GM18498 (cell line): ENCODE results near the gene TMEM154.

ENCODE experiments used
- ATAC-seq: cut with Tn5 transposase; IDR thresholded peaks from one replicate; pipeline ENCODE4 v1.9.1; 2021; ENCODE audit warnings: mild to moderate bottlenecking, moderate library complexity; ENCODE audit not compliant: unreplicated experiment

TMEM154 gene

DNA sequence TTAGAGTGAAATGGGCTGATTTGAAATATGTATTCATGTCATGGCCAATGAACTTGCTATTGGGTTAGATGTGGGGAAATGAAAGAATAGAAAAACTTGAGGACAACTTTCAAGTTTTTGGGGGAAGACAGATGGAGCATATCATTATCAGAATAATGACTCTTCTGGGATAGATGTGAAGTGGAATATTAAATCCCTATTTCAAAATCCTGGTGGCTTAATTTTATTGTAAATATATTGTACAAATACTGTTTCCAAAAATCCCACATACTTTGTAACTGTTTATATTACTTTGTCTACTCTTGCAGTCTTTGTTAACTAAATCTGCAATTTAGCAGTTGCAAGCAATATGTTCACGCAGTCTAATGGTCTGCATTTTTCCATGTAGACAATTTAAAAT lies 108.0 kb downstream of the TMEM154 start:
- ATAC-seq = no peak

DNA sequence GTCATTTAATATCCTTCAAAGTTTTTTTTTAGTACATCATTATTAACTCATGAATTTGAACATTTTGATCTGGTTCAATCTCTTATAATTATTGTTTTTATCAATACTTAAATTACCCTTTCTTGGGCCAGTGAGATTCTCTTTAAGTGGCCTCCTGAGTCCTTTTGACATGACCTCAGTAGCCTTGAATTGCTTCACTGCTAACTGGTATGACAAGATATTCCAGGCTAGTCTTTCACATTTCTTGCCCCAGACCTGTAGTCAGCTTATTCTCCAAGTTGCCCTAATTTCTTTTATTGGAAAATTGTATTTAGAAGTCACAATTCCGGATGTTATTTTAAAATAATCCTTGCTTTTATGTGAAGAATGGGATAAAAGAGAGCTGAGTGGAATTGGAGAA lies 108.5 kb downstream of the TMEM154 start:
- ATAC-seq = no peak
